NCI-H345 (cell line): Measurements from ENCODE around the gene STAB2.

Experiments used
- DNase-seq: peaks from one replicate; lab custom pipeline; 2025; lab: John Stamatoyannopoulos, UW

STAB2 gene

GRCh38 chr12:103654816-103655215 is 67.7 kb downstream of the STAB2 start:
- DNase-seq, result no peak

- no peak for DNase-seq
Observed at GRCh38 chr12:103656291-103656690, 69.2 kb downstream of the STAB2 start.

- DNase-seq, result no peak
Observed at GRCh38 chr12:103657331-103657730, 70.3 kb downstream of the STAB2 start.

GRCh38 chr12:103664626-103665025 is 77.6 kb downstream of the STAB2 start:
- no peak for DNase-seq

- DNase-seq, result no peak
Observed at GRCh38 chr12:103665971-103666370, 78.9 kb downstream of the STAB2 start.

- peak; percentile 26 for DNase-seq
Observed at GRCh38 chr12:103667125-103667524, 80.1 kb downstream of the STAB2 start.

- DNase-seq, result no peak
Observed at GRCh38 chr12:103668520-103668919, 81.4 kb downstream of the STAB2 start.

GRCh38 chr12:103671367-103671766 is 84.3 kb downstream of the STAB2 start:
- no peak for DNase-seq

- DNase-seq, result no peak
Observed at GRCh38 chr12:103672401-103673119, 85.5 kb downstream of the STAB2 start.

- DNase-seq, result no peak
Observed at GRCh38 chr12:103673487-103673886, 86.4 kb downstream of the STAB2 start.

GRCh38 chr12:103673891-103674375 is 86.9 kb downstream of the STAB2 start:
- DNase-seq, result no peak

- DNase-seq, result no peak
Observed at GRCh38 chr12:103676893-103677292, 89.8 kb downstream of the STAB2 start.

- peak; percentile 31 for DNase-seq
Observed at GRCh38 chr12:103677341-103677740, 90.3 kb downstream of the STAB2 start.

GRCh38 chr12:103677905-103678304 is 90.8 kb downstream of the STAB2 start:
- DNase-seq, result no peak

- no peak for DNase-seq
Observed at GRCh38 chr12:103679421-103680170, 92.5 kb downstream of the STAB2 start.

- DNase-seq, result peak; percentile 47
Observed at GRCh38 chr12:103680591-103681141, 93.6 kb downstream of the STAB2 start.

- DNase-seq, result no peak
Observed at GRCh38 chr12:103686026-103686425, 99.0 kb downstream of the STAB2 start.

- no peak for DNase-seq
Observed at GRCh38 chr12:103687253-103687652, 100.2 kb downstream of the STAB2 start.

- DNase-seq, result no peak
Observed at GRCh38 chr12:103688376-103689063, 101.4 kb downstream of the STAB2 start.

GRCh38 chr12:103690426-103690825 is 103.4 kb downstream of the STAB2 start:
- no peak for DNase-seq

GRCh38 chr12:103691063-103691462 is 104.0 kb downstream of the STAB2 start:
- no peak for DNase-seq

GRCh38 chr12:103696101-103696500 is 109.0 kb downstream of the STAB2 start:
- no peak for DNase-seq
